Upper lobe of left lung (tissue), 4 donors: Measurements from ENCODE around the gene CATSPERB.

Experiments used
- POLR2AphosphoS5 ChIP-seq, 2 donors: sonication (generic); formaldehyde crosslinking; IDR thresholded peaks; one replicate each; pipeline ENCODE4 v1.5.1; 2017; ENCODE audit warnings: antibody characterized with exemption in 2 of 2
- TF ChIP-seq, protein P1 (sequence below), 6 experiments: fragments of 450-650 bp in 4 of 6; fragments of 200-600 bp in 2 of 6; sonication (generic) in 2 of 6; IDR thresholded peaks; one replicate each; pipeline ENCODE4 v1.5.1; 2016 to 2019; ENCODE audit warnings: antibody characterized with exemption in 6 of 6

GRCh38 chr14:91770185-91770584, 38.3 kb upstream of the CATSPERB start:
- TF ChIP-seq, protein P1, sequence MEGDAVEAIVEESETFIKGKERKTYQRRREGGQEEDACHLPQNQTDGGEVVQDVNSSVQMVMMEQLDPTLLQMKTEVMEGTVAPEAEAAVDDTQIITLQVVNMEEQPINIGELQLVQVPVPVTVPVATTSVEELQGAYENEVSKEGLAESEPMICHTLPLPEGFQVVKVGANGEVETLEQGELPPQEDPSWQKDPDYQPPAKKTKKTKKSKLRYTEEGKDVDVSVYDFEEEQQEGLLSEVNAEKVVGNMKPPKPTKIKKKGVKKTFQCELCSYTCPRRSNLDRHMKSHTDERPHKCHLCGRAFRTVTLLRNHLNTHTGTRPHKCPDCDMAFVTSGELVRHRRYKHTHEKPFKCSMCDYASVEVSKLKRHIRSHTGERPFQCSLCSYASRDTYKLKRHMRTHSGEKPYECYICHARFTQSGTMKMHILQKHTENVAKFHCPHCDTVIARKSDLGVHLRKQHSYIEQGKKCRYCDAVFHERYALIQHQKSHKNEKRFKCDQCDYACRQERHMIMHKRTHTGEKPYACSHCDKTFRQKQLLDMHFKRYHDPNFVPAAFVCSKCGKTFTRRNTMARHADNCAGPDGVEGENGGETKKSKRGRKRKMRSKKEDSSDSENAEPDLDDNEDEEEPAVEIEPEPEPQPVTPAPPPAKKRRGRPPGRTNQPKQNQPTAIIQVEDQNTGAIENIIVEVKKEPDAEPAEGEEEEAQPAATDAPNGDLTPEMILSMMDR (IDR thresholded peaks at IDR 0.05): no peak
- TF ChIP-seq POLR2AphosphoS5 (IDR thresholded peaks at IDR 0.05): no peak
